Kidney (tissue), 14 donors: ENCODE results near the gene GNA12. TPM values are rescaled to one million over a fixed set of nuclear protein-coding genes. Genes with fewer than 3 reads are reported as not detected.

Experiments used
- DNase-seq, 5 donors: peaks; one replicate each; pipeline ENCODE4 v3.0.0-alpha.2; 2013 to 2020
- FAIRE-seq: peaks from 2 replicates; lab custom pipeline; 2012; peaks lifted over from hg19 to GRCh38; lab: Jason Lieb, UNC
- H3K27ac ChIP-seq, 2 donors: one replicate each; pipeline ENCODE4 v1.7.0; 2013; ENCODE audit warnings: low read depth in 2 of 2, low read length in 2 of 2, inconsistent platforms in 1 of 2
- H3K27me3 ChIP-seq: one replicate; pipeline ENCODE4 v1.7.1; 2013; ENCODE audit warnings: low read length, inconsistent platforms; ENCODE audit not compliant: control insufficient read depth, insufficient read depth
- H3K36me3 ChIP-seq, 3 donors: one replicate each; pipeline versions ENCODE4 v1.7.0 to v1.7.1; 2013; ENCODE audit warnings: low read length in 3 of 3, control low read depth in 1 of 3, inconsistent platforms in 1 of 3; ENCODE audit not compliant: insufficient read depth in 3 of 3, control insufficient read depth in 2 of 3
- H3K4me1 ChIP-seq, 3 donors: one replicate each; pipeline versions ENCODE4 v1.7.0 to v1.7.1; 2013; ENCODE audit warnings: low read length in 3 of 3, inconsistent platforms in 1 of 3, low read depth in 1 of 3; ENCODE audit not compliant: control insufficient read depth in 2 of 3, insufficient read depth in 2 of 3
- H3K4me3 ChIP-seq, 3 donors: one replicate each; pipeline versions ENCODE4 v1.7.0 to v1.8.1; 2013; ENCODE audit warnings: low read length in 3 of 3, control low read depth in 1 of 3, inconsistent platforms in 1 of 3
- H3K9ac ChIP-seq, 3 donors: one replicate each; pipeline versions ENCODE4 v1.7.0 to v1.7.1; 2013; ENCODE audit warnings: low read length in 3 of 3, control low read depth in 1 of 3, inconsistent platforms in 1 of 3
- H3K9me3 ChIP-seq, 3 donors: one replicate each; pipeline versions ENCODE4 v1.7.0 to v1.7.1; 2013; ENCODE audit warnings: low read length in 3 of 3, control low read depth in 1 of 3, inconsistent platforms in 1 of 3; ENCODE audit not compliant: control insufficient read depth in 2 of 3, insufficient read depth in 1 of 3
- intact Hi-C: fragments of 100-400 bp; cut with DNase I; formaldehyde crosslinking; loops from one replicate; pipeline ENCODE4 v1.11.1; 2022
- polyA plus RNA-seq: library from polyadenylated mRNA; stranded (reverse); fragments of 350-450 nt; fragmentation: Illumina TruSeq; extraction: RNeasy Lipid Tissue Mini Kit (QIAGEN cat#74804); gene quantifications from one replicate; pipeline ENCODE4 v1.2.3, GENCODE V29; 2014; ENCODE audit warnings: low read depth, low replicate concordance; ENCODE audit not compliant: insufficient read depth
- total RNA-seq: library from RNA; stranded (reverse); fragmentation: NEBNext Ultra II Directional; extraction: Animal tissue kit (Norgen Biotek cat#: 25700); gene quantifications from one replicate; pipeline ENCODE4 v1.2.1, GENCODE V29; 2021
- TF ChIP-seq, protein P1 (sequence below): IDR thresholded peaks from 3 replicates; pipeline ENCODE4 v1.5.1; 2012; ENCODE audit warnings: mild to moderate bottlenecking, moderate library complexity, borderline replicate concordance; ENCODE audit not compliant: insufficient read depth; ENCODE audit errors: extremely low read depth
- donor health status: control.
- donor health status: control.
- donor health status: control.
- donor health status: control.
- donor health status: control.
- donor health status: DM: yes; HTN: yes; CAD: no.
- donor health status: Normal renal cell carcinoma (clear cell type).

The GNA12 gene
- total and polyA plus RNA-seq, 2 donors from 2014 or later = 16.5 to 41.1 TPM

DNA sequence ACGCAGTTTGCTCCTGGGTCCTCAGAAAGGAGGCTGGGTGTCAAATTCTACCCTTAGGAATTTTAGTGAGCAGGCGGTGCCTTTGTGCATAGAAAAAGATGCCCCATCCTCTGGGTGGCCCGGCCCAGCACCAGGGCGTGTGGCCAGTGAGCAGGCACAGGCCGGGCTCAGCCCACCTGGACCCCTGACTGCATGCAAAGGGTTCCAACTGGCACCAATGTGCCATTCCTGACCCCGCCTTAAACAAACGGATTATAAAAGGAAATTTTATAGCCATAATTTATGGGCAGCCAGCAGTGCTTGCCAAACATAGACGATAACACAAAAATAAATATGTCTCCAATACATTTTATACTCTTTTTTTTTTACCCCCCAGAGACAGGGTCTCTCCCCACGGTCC, 40.1 kb upstream of the GNA12 start:
- TF ChIP-seq, protein P1, sequence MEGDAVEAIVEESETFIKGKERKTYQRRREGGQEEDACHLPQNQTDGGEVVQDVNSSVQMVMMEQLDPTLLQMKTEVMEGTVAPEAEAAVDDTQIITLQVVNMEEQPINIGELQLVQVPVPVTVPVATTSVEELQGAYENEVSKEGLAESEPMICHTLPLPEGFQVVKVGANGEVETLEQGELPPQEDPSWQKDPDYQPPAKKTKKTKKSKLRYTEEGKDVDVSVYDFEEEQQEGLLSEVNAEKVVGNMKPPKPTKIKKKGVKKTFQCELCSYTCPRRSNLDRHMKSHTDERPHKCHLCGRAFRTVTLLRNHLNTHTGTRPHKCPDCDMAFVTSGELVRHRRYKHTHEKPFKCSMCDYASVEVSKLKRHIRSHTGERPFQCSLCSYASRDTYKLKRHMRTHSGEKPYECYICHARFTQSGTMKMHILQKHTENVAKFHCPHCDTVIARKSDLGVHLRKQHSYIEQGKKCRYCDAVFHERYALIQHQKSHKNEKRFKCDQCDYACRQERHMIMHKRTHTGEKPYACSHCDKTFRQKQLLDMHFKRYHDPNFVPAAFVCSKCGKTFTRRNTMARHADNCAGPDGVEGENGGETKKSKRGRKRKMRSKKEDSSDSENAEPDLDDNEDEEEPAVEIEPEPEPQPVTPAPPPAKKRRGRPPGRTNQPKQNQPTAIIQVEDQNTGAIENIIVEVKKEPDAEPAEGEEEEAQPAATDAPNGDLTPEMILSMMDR = no peak
- H3K4me1 ChIP-seq = no peaks in the 10 kb centered on the region
- no peak overlapping the region for H3K4me3 ChIP-seq
- no peak overlapping the region for H3K27ac ChIP-seq
- H3K27me3 ChIP-seq = no peaks in the 10 kb centered on the region
- H3K9ac ChIP-seq = no peak overlapping the region
- DNase-seq = no peak
- H3K9me3 ChIP-seq = peaks cover 0 to 1% (median 0%) of the 10 kb centered on the region in 3 donors
- intact Hi-C loops = loop anchor here (10.0 kb wide), 1 partner anchor 261 kb away; no protein-coding TSS in a partner anchor
- no peak for FAIRE-seq
- no peaks in the 10 kb centered on the region for H3K36me3 ChIP-seq

GRCh38 chr7:2883101-2883500, 39.0 kb upstream of the GNA12 start:
- Histone ChIP-seq H3K9me3 (peaks cover 0 to 1% (median 0%) of the 10 kb centered on the region in 3 donors), H3K27ac (no peak overlapping the region), H3K4me1 (no peaks in the 10 kb centered on the region), H3K36me3 (no peaks in the 10 kb centered on the region), H3K9ac (no peak overlapping the region), H3K27me3 (no peaks in the 10 kb centered on the region), H3K4me3 (no peak overlapping the region)
- intact Hi-C loops = loop anchor here (10.0 kb wide), 1 partner anchor 262 kb away; no protein-coding TSS in a partner anchor
- TF ChIP-seq, protein P1 = no peak
- FAIRE-seq (no peak), DNase-seq (no peak)

- H3K9ac ChIP-seq = no peak overlapping the region
- H3K4me1 ChIP-seq = no peaks in the 10 kb centered on the region
- intact Hi-C loops = loop anchor here (10.0 kb wide), 1 partner anchor 263 kb away; no protein-coding TSS in a partner anchor
- peaks cover 0 to 1% (median 0%) of the 10 kb centered on the region in 3 donors for H3K9me3 ChIP-seq
- TF ChIP-seq, protein P1 = no peak
- no peaks in the 10 kb centered on the region for H3K36me3 ChIP-seq
- H3K27ac ChIP-seq = no peak overlapping the region
- H3K27me3 ChIP-seq = no peaks in the 10 kb centered on the region
- FAIRE-seq (no peak), DNase-seq (peak in 3 of 5 donors; percentile 59 to 75 (median 68))
- no peak overlapping the region for H3K4me3 ChIP-seq
These were observed 38.0 kb upstream of the GNA12 start for GRCh38 chr7:2882111-2882510.
